WTC11 (cell line): ENCODE measurements around the gene FAM13A. TPM values are rescaled to one million over a fixed set of nuclear protein-coding genes. Genes with fewer than 3 reads are reported as not detected.

Source experiments
- ATAC-seq: fragments of 200-7000 bp; cut with Tn5 transposase; 2 replicates; pipeline ENCODE4 v1.10.0; 2021; ENCODE audit warnings: mild to moderate bottlenecking, moderate library complexity
- CTCF ChIA-PET: fragments of 300-600 bp; sonication (Branson Sonifier 250); formaldehyde crosslinking; loops from one replicate; lab custom pipeline; 2021; ENCODE audit warnings: antibody characterized with exemption; lab: Charles Lee
- POLR2A ChIA-PET: fragments of 350-600 bp; sonication (Branson Sonifier 250); formaldehyde crosslinking; loops from one replicate; lab custom pipeline; 2021; ENCODE audit warnings: antibody characterized with exemption; lab: Charles Lee
- DNase-seq: peaks from one replicate; pipeline ENCODE4 v3.0.0; 2021; ENCODE audit warnings: low spot score
- H3K27ac Mint-ChIP-seq: 2 replicates; pipeline ENCODE4 v1.8.0; 2021; ENCODE audit warnings: mixed read lengths
- H3K27me3 Mint-ChIP-seq: 2 replicates; pipeline ENCODE4 v1.8.0; 2021; ENCODE audit warnings: low read depth, mild to moderate bottlenecking, moderate library complexity, mixed read lengths
- H3K36me3 Mint-ChIP-seq: 2 replicates; pipeline ENCODE4 v1.8.0; 2021; ENCODE audit warnings: mixed read lengths
- H3K4me1 Mint-ChIP-seq: 2 replicates; pipeline ENCODE4 v1.8.0; 2022; ENCODE audit warnings: mixed read lengths
- H3K4me3 Mint-ChIP-seq: 2 replicates; pipeline ENCODE4 v1.8.0; 2021; ENCODE audit warnings: mild to moderate bottlenecking, moderate library complexity, mixed read lengths
- H3K9me3 Mint-ChIP-seq: 2 replicates; pipeline ENCODE4 v1.8.0; 2021; ENCODE audit warnings: mixed read lengths
- AR ChIP-seq: fragments of 250-450 bp; sonication (Bioruptor Pico); IDR thresholded peaks from 2 replicates; pipeline ENCODE4 v1.9.0; 2021; ENCODE audit warnings: mild to moderate bottlenecking
- ATF3 ChIP-seq: sonication (generic); formaldehyde crosslinking; conservative IDR thresholded peaks from 2 replicates; pipeline ENCODE4 v1.8.1; 2022; ENCODE audit warnings: mild to moderate bottlenecking, missing genetic modification reagents
- CTCF ChIP-seq: fragments of 200-600 bp; IDR thresholded peaks from 2 replicates; pipeline ENCODE4 v1.8.0; 2022; ENCODE audit warnings: antibody characterized with exemption
- EMX1 ChIP-seq: fragments of 250-450 bp; sonication (Bioruptor Pico); IDR thresholded peaks from 2 replicates; pipeline ENCODE4 v1.8.0; 2021; ENCODE audit warnings: mild to moderate bottlenecking
- ESRRA ChIP-seq: sonication (generic); formaldehyde crosslinking; IDR thresholded peaks from 2 replicates; pipeline ENCODE4 v1.8.1; 2022; ENCODE audit warnings: mild to moderate bottlenecking, missing genetic modification reagents, borderline replicate concordance
- FOXP1 ChIP-seq: sonication (generic); formaldehyde crosslinking; IDR thresholded peaks from 2 replicates; pipeline ENCODE4 v1.8.0; 2022; ENCODE audit warnings: missing genetic modification reagents, mild to moderate bottlenecking, moderate library complexity, borderline replicate concordance
- JUN ChIP-seq: sonication (generic); formaldehyde crosslinking; IDR thresholded peaks from 2 replicates; pipeline ENCODE4 v1.8.0; 2023; ENCODE audit warnings: mild to moderate bottlenecking, missing genetic modification reagents
- KAT7 ChIP-seq: sonication (generic); formaldehyde crosslinking; IDR thresholded peaks from 2 replicates; pipeline ENCODE4 v1.8.1; 2023; ENCODE audit warnings: missing genetic modification reagents, mild to moderate bottlenecking, borderline replicate concordance
- MYBL2 ChIP-seq: sonication (generic); formaldehyde crosslinking; IDR thresholded peaks from 2 replicates; pipeline ENCODE4 v1.8.1; 2023; ENCODE audit warnings: mild to moderate bottlenecking, moderate library complexity, missing genetic modification reagents
- NFYB ChIP-seq: sonication (generic); formaldehyde crosslinking; conservative IDR thresholded peaks from 2 replicates; pipeline ENCODE4 v1.8.0; 2022; ENCODE audit warnings: low read depth, missing genetic modification reagents
- SMAD3 ChIP-seq: sonication (generic); formaldehyde crosslinking; IDR thresholded peaks from 2 replicates; pipeline ENCODE4 v1.8.0; 2022; ENCODE audit warnings: missing genetic modification reagents, mild to moderate bottlenecking, borderline replicate concordance
- TCF7 ChIP-seq: sonication (generic); formaldehyde crosslinking; IDR thresholded peaks from 2 replicates; pipeline ENCODE4 v1.8.0; 2022; ENCODE audit warnings: mild to moderate bottlenecking, low read depth, missing genetic modification reagents, moderate library complexity
- USF1 ChIP-seq: sonication (generic); formaldehyde crosslinking; IDR thresholded peaks from 2 replicates; pipeline ENCODE4 v1.8.0; 2022; ENCODE audit warnings: mild to moderate bottlenecking, missing genetic modification reagents
- ZBTB43 ChIP-seq: sonication (generic); formaldehyde crosslinking; IDR thresholded peaks from 2 replicates; pipeline ENCODE4 v1.8.1; 2023; ENCODE audit warnings: mild to moderate bottlenecking, missing genetic modification reagents
- ZMAT4 ChIP-seq: fragments of 250-450 bp; sonication (Bioruptor Pico); IDR thresholded peaks from 2 replicates; pipeline ENCODE4 v1.9.0; 2021; ENCODE audit warnings: mild to moderate bottlenecking
- ZNF219 ChIP-seq: sonication (generic); formaldehyde crosslinking; IDR thresholded peaks from 2 replicates; pipeline ENCODE4 v1.8.0; 2023; ENCODE audit warnings: missing genetic modification reagents, mild to moderate bottlenecking, borderline replicate concordance
- ZNF396 ChIP-seq: fragments of 250-450 bp; sonication (Bioruptor Pico); IDR thresholded peaks from 2 replicates; pipeline ENCODE4 v1.8.0; 2021; ENCODE audit warnings: mild to moderate bottlenecking, moderate library complexity, borderline replicate concordance
- ZNF423 ChIP-seq: fragments of 250-450 bp; sonication (Bioruptor Pico); IDR thresholded peaks from 2 replicates; pipeline ENCODE4 v2.1.2; 2022; ENCODE audit warnings: mild to moderate bottlenecking, moderate library complexity
- ZNF512 ChIP-seq: sonication (generic); formaldehyde crosslinking; IDR thresholded peaks from 2 replicates; pipeline ENCODE4 v1.8.1; 2022; ENCODE audit warnings: missing genetic modification reagents, borderline replicate concordance
- total RNA-seq: library from RNA; stranded (reverse); gene quantifications from 3 replicates; pipeline ENCODE4 v1.2.3, GENCODE V29; 2021

The FAM13A gene
- total RNA-seq, 1 experiment from 2014 or later = 14.6 TPM

- CTCF ChIA-PET = no interaction called here
- H3K4me3 Mint-ChIP-seq = no peak overlapping the region
- no peak for DNase-seq
- H3K9me3 Mint-ChIP-seq = no peaks in the 10 kb centered on the region
- POLR2A ChIA-PET = interaction anchor here (0.6 kb wide), 1 partner anchor 56 kb away, joined by 3 read pairs; no protein-coding TSS in a partner anchor
- H3K27me3 Mint-ChIP-seq = no peaks in the 10 kb centered on the region
- peaks cover 6% of the 10 kb centered on the region; the same call in 1 of the 2 replicates for H3K36me3 Mint-ChIP-seq
- peaks cover 23% of the 10 kb centered on the region for H3K4me1 Mint-ChIP-seq
- ATAC-seq = no peak
- peak overlapping the region; percentile 67 for H3K27ac Mint-ChIP-seq
- TF ChIP-seq ESRRA (CRISPR knock-in tag) = no peak
- TF ChIP-seq EMX1 = no peak
These were observed 210.7 kb downstream of the FAM13A start for GRCh38 chr4:88846206-88846790.

- no peak overlapping the region for H3K4me3 Mint-ChIP-seq
- ChIA-PET POLR2A (no interaction called here), CTCF (no interaction called here)
- no peak for TF ChIP-seq FOXP1 (CRISPR knock-in tag)
- TF ChIP-seq ZNF423 = no peak
- TF ChIP-seq NFYB (CRISPR knock-in tag) = no peak
- no peak for TF ChIP-seq ZMAT4 (CRISPR knock-in tag)
- no peak for TF ChIP-seq KAT7 (CRISPR knock-in tag)
- TF ChIP-seq ZBTB43 (CRISPR knock-in tag) = no peak
- TF ChIP-seq TCF7 (CRISPR knock-in tag) = no peak
- TF ChIP-seq JUN (CRISPR knock-in tag) = no peak
- TF ChIP-seq ZNF396 (CRISPR knock-in tag) = no peak
- H3K27me3 Mint-ChIP-seq = no peaks in the 10 kb centered on the region
- H3K4me1 Mint-ChIP-seq = peaks cover 14% of the 10 kb centered on the region
- 0 out of 2 replicates have a peak, but pooled peaks cover 3% of the 10 kb centered on the region for H3K36me3 Mint-ChIP-seq
- no peak overlapping the region for H3K27ac Mint-ChIP-seq
- peaks cover 3% of the 10 kb centered on the region; the same call in 1 of the 2 replicates for H3K9me3 Mint-ChIP-seq
- DNase-seq = no peak
- ATAC-seq = no peak
These were observed 213.8 kb downstream of the FAM13A start for GRCh38 chr4:88843067-88843685.

GRCh38 chr4:88841635-88842034, 215.3 kb downstream of the FAM13A start:
- ATAC-seq (no peak), DNase-seq (no peak)
- H3K27ac Mint-ChIP-seq = no peak overlapping the region
- H3K4me3 Mint-ChIP-seq = no peak overlapping the region
- ChIA-PET CTCF (no interaction called here), POLR2A (no interaction called here)
- H3K9me3 Mint-ChIP-seq = peaks cover 3% of the 10 kb centered on the region; the same call in 1 of the 2 replicates
- H3K36me3 Mint-ChIP-seq = 0 out of 2 replicates have a peak, but pooled peaks cover 3% of the 10 kb centered on the region
- TF ChIP-seq USF1 (CRISPR knock-in tag) = no peak
- TF ChIP-seq MYBL2 = no peak
- TF ChIP-seq ZNF219 (CRISPR knock-in tag) = no peak
- TF ChIP-seq JUN (CRISPR knock-in tag) = no peak
- TF ChIP-seq SMAD3 (CRISPR knock-in tag) = no peak
- TF ChIP-seq ATF3 = no peak
- no peaks in the 10 kb centered on the region for H3K27me3 Mint-ChIP-seq
- H3K4me1 Mint-ChIP-seq = peaks cover 14% of the 10 kb centered on the region

GRCh38 chr4:88836216-88836615, 220.8 kb downstream of the FAM13A start:
- H3K4me1 Mint-ChIP-seq = no peaks in the 10 kb centered on the region
- H3K36me3 Mint-ChIP-seq = 0 out of 2 replicates have a peak, but pooled peaks cover 3% of the 10 kb centered on the region
- DNase-seq = no peak
- no peak overlapping the region for H3K27ac Mint-ChIP-seq
- ATAC-seq = no peak
- no peaks in the 10 kb centered on the region for H3K27me3 Mint-ChIP-seq
- ChIA-PET CTCF (no interaction called here), POLR2A (no interaction called here)
- H3K9me3 Mint-ChIP-seq = peaks cover 10% of the 10 kb centered on the region; the same call in 1 of the 2 replicates
- no peak overlapping the region for H3K4me3 Mint-ChIP-seq
- TF ChIP-seq AR (CRISPR knock-in tag) = no peak
- no peak for TF ChIP-seq CTCF
- no peak for TF ChIP-seq ESRRA (CRISPR knock-in tag)
- no peak for TF ChIP-seq ZNF512
